Measurements from ENCODE around the gene FTMT.
"Not testable (repeated sequence)": the region's sequence is repeated elsewhere in the genome, so short reads cannot be mapped to it uniquely, and the experiment has no call there.

FTMT gene

DNA sequence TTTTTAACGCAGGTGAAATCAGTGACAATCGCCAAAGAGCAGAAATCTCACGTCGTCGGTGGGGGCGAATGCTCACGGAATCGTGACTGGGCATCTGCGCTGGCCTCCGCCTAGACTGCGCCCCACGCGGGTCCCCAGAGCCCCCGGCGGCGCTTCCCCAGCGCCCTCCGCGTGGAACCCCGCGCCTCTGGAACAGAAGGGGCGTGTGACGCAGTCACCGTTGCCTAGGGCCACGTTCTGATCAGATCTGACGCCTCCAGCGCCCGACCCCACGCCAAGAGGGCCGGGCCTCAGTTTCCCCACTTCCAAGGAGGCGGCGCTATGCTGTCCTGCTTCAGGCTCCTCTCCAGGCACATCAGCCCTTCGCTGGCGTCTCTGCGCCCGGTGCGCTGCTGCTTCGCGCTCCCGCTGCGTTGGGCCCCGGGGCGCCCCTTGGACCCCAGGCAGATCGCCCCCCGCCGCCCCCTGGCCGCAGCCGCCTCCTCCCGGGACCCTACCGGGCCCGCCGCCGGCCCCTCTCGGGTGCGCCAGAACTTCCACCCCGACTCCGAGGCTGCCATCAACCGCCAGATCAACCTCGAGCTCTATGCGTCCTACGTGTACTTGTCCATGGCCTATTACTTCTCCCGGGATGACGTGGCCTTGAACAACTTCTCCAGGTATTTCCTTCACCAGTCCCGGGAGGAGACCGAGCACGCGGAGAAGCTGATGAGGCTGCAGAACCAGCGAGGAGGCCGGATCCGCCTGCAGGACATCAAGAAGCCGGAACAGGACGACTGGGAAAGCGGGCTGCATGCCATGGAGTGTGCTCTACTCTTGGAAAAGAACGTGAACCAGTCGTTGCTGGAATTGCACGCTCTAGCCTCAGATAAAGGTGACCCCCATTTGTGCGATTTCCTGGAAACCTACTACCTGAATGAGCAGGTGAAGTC lies at the start of gene FTMT:
Gene FTMT (plus strand): TSS at position 240 of the 932 bp plus-strand sequence. CDS start 82 bp downstream, at position 322.
- DNase-seq, result no peak

GRCh38 chr5:121805251-121805650 lies 46.4 kb upstream of the FTMT start:
- not testable (repeated sequence) for DNase-seq

DNA sequence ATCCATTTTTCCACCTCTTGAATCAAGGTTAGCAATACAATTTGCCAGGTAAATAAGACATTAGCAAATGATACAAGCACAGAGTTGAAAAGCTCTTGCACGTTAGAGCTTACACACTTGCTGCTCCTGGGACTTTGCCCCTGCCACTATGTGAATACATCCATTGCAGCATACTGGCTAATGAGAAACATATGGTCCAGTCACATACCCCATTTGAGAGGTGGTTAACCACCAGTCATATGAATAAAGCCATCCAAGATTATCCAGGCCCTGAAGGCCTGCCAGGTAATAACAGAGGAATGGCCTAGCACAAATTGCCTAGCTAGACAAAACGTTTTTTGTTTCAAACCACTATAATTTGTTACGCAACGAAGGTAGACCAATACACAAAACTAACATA lies 45.8 kb upstream of the FTMT start:
- no peak for DNase-seq

- no peak for DNase-seq
These were observed 35.5 kb upstream of the FTMT start for GRCh38 chr5:121816164-121816563.

DNA sequence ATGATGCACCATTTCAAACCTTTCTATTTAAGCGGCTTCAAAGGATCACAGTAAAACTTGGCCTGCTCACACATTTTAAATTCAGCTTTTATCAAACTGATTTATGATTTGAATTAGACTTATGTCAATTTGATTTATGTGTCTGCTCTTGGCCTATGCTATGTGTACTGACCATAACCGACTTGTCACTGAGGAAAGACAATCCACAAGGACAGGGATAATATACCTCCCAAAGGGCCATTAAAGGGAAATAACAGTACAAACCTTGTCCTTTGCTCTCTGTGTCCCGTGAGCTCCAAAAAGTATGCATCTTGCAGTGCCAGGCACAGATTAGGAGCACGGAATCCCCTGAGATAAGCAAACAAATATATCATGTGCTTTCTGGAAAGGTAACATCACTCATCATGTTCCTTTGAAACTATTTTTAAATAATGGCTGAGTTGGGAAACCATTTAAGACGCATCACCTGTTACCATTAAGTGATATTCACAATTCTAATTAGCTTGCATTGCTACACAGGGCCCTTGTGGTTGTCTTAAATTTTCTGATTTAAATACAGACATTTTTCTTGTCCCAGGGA lies 31.9 kb upstream of the FTMT start:
- no peak for DNase-seq

- no peak for DNase-seq
These were observed 18.1 kb upstream of the FTMT start for GRCh38 chr5:121833617-121834016.

DNA sequence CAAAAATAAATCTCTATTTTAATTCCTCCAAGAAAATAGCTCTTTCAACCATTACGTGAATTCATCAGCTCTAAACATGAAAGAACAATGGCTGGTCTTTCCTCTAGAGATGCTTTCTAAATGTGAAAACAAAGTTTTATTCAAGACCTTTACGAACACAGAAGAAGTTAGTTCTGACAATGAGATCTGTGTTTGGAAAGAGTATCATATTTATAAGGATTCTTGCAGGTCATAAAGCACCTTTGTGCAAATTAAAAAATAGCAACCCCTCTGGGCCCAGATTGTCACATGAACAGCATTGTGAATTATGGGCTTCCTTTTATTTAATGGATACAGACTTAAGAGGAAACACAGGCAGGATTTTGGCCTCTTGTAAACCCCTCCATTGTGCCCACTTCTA lies 17.7 kb upstream of the FTMT start:
- DNase-seq, result no peak

GRCh38 chr5:121841892-121842291 lies 9.8 kb upstream of the FTMT start:
- no peak for DNase-seq

DNA sequence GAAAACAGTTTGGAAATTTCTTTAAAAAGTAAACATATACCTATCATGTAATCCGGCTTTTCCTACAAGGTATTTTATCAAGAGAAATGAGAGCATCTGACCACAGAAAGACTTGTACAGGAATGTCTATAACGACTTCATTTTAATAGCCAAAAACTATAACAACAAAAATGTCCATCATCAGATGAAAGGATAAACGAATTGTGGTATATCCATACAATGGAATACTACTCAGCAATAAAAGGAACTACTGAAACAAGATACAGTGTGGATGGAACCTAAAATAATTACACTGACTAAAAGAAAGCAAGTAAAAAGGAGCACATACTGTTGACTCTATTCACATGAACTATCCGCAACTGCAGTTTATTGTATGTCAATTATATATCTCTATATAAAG lies 1.4 kb upstream of the FTMT start:
- DNase-seq, result no peak

DNA sequence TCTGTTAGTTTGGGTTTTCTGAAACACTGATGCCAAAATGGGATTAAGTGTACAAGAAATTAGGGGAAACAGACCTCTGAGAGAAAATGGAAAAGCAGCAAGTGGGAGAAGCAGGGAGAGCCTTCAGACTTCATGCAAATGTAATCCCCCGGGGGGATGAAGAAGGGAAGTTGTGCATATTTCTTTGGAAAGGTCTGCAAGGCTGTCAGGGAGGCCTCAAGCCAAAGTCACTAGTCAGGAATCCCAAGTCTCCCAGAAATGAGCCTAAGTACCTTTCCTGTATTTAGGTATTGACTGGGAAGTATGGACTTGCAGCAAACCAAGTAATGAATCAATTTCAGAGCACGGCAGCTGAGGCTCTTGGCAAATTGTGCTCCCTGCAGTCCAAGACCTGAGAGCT lies 2.2 kb downstream of the FTMT start:
- DNase-seq, result no peak

- no peak for DNase-seq
These were observed 11.1 kb downstream of the FTMT start for GRCh38 chr5:121862801-121863200.

DNA sequence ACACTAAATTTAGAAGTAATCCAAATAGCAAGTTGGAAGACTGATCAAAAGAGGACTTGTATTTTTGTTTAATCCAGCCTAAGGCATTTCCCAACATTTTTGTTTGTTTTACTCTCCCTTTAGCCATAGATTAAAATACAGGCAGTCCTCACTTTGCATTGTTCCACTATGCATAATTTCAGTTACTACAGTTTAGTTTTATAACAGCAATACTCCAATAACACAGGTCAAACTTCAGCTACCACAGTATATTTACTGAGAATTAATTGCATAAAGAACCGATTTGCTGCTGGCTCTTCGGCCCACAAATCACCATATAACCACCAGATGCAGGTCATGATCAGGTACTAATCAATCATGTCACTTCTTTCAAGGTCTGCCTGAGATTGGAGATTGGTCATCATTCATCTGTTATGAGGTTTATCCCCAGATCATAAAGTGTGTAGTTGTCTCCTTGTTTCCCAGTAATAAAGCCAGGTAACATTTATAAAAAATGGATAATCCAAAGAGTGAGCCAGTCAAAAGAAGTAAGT lies 12.1 kb downstream of the FTMT start:
- DNase-seq, result no peak

- no peak for DNase-seq
These were observed 15.7 kb downstream of the FTMT start for GRCh38 chr5:121867403-121867802.

DNA sequence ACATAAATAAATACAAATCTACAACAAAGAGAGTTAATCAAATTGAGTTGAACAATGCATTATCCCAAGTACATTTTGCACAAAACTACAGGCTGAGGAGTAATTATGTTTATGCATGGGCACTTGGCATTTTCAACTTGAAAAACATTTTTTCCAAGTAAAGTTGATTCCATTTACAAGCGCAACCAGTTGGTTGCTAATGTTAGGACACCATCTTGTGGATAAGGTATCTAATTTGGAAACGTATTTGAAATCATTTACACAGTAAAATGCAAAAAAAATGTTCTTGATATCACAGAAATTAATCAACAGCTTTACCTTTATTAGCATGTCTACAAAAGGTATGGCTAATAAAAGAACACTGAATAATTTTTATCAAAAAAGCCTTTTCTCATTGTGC lies 18.8 kb downstream of the FTMT start:
- no peak for DNase-seq

- no peak for DNase-seq
These were observed 21.2 kb downstream of the FTMT start for GRCh38 chr5:121872856-121873255.

GRCh38 chr5:121873409-121873808 lies 21.7 kb downstream of the FTMT start:
- no peak for DNase-seq

DNA sequence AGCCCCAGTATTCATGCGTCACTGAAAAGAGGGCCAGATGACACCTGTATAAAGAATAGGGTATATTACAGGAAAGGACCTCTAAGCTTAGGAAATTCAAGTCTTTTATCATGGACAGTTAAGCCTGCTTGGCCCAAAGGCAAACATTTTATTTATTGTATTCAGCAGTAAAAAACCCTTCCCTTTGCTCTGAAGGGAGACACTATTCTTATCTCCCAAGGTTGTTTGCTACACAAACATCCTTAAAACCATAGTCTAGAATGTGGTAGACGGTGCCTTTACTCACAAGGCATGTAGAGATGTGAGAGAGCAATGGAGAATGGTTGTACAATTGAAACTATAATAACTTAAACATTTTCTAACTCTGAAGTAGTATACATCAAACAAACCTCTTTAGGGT lies 33.9 kb downstream of the FTMT start:
- no peak for DNase-seq

DNA sequence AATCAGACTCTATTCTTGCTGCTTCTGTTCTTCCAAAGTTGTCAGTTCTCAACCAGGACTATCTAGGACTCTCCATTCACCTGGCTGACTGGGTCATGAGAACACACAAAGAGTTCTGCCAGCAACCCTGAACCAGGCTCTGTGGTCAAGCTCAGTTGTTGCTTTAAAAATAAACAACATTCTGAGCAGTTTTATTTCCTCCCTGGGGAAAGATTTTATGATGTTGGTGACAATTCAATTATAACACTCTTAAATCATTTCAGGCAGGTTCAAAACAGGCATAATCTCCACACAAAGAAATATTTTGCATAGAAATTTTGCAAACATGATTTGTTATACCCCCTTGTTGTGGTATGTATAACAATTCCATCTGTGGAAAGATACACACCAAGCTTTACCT lies 36.0 kb downstream of the FTMT start:
- DNase-seq, result no peak

- DNase-seq, result no peak
These were observed 38.7 kb downstream of the FTMT start for GRCh38 chr5:121890297-121890858.

- no peak for DNase-seq
These were observed 45.7 kb downstream of the FTMT start for GRCh38 chr5:121897341-121897740.

DNA sequence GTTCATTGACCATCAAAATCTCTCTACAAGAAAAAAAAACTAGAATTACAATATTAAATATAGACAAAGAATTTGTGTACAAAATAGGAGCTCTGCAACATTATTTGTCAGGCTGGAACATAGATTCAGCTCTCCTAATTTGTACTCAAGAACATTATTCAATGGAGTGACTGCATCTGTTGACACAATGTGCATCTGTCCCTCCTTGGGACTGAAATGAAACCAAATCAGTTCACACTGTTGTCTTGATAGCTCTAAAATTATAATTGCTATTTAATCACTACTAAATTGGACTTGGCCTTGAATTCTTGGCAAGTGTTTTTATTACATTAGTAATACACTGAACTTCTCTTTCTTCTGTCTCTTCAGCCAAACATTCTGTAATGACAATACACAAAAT lies 47.7 kb downstream of the FTMT start:
- DNase-seq, result no peak
